Mucosa of rectum (tissue), 2 donors: Measurements from ENCODE around the gene CRTAC1.

ENCODE experiments used
- H3K27ac ChIP-seq, 2 donors: one replicate each; pipeline ENCODE4 v1.7.0; 2013; ENCODE audit warnings: inconsistent platforms in 2 of 2, low read depth in 2 of 2, low read length in 2 of 2
- H3K27me3 ChIP-seq, 2 donors: one replicate each; pipeline ENCODE4 v1.7.0; 2013; ENCODE audit warnings: low read length in 2 of 2; ENCODE audit not compliant: control insufficient read depth in 2 of 2, insufficient read depth in 2 of 2
- H3K36me3 ChIP-seq, 2 donors: one replicate each; pipeline ENCODE4 v1.7.0; 2013; ENCODE audit warnings: low read length in 2 of 2; ENCODE audit not compliant: control insufficient read depth in 2 of 2, insufficient read depth in 2 of 2
- H3K4me1 ChIP-seq, 2 donors: one replicate each; pipeline ENCODE4 v1.7.0; 2013; ENCODE audit warnings: low read length in 2 of 2, mild to moderate bottlenecking in 1 of 2; ENCODE audit not compliant: control insufficient read depth in 2 of 2, insufficient read depth in 2 of 2
- H3K4me3 ChIP-seq, 2 donors: one replicate each; pipeline ENCODE4 v1.7.0; 2013; ENCODE audit warnings: low read length in 2 of 2
- H3K9ac ChIP-seq, 2 donors: one replicate each; pipeline ENCODE4 v1.7.0; 2013; ENCODE audit warnings: low read length in 2 of 2, low read depth in 1 of 2, mild to moderate bottlenecking in 1 of 2
- H3K9me3 ChIP-seq, 2 donors: one replicate each; pipeline ENCODE4 v1.7.0; 2013; ENCODE audit warnings: low read length in 2 of 2; ENCODE audit not compliant: control insufficient read depth in 2 of 2
- donor health status: healthy.
- donor health status: Normal muscosa, but diverticular disease.

CRTAC1 gene

DNA sequence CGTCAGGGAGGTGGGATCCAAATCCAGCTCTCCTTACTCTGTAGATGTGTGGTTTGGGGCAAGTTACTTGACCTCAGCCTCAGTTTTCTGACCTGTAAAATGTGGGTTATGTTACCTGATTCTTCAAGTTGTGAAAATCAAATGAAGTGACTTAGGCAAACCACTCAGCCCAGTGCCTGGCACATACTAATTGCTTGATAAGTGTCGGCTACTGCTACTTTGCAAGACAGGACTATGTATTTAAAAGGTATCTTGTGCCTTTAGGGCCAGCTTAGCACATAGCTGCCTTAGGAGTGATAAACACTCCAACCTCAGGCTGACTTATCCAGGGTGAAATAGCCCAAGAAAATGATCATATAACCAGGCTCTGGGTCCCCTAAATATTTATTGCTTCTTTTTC is 137.9 kb downstream of the CRTAC1 start:
- no peaks in the 10 kb centered on the region for H3K9me3 ChIP-seq
- no peak overlapping the region for H3K27ac ChIP-seq
- H3K27me3 ChIP-seq, result peaks cover 0 to 2% of the 10 kb centered on the region in 2 donors
- H3K9ac ChIP-seq, result no peak overlapping the region
- no peaks in the 10 kb centered on the region for H3K36me3 ChIP-seq
- no peak overlapping the region for H3K4me3 ChIP-seq
- H3K4me1 ChIP-seq, result no peaks in the 10 kb centered on the region

GRCh38 chr10:97891497-97892167 is 138.8 kb downstream of the CRTAC1 start:
- Histone ChIP-seq H3K36me3 (no peaks in the 10 kb centered on the region), H3K9ac (no peak overlapping the region), H3K4me1 (no peaks in the 10 kb centered on the region), H3K9me3 (no peaks in the 10 kb centered on the region), H3K27ac (no peak overlapping the region), H3K27me3 (peaks cover 0 to 2% of the 10 kb centered on the region in 2 donors), H3K4me3 (no peak overlapping the region)

- Histone ChIP-seq H3K27ac (no peak overlapping the region), H3K27me3 (peaks cover 0 to 2% of the 10 kb centered on the region in 2 donors), H3K4me1 (no peaks in the 10 kb centered on the region), H3K36me3 (no peaks in the 10 kb centered on the region), H3K9me3 (no peaks in the 10 kb centered on the region), H3K4me3 (no peak overlapping the region), H3K9ac (no peak overlapping the region)
These were observed 140.8 kb downstream of the CRTAC1 start for GRCh38 chr10:97889461-97890265.

DNA sequence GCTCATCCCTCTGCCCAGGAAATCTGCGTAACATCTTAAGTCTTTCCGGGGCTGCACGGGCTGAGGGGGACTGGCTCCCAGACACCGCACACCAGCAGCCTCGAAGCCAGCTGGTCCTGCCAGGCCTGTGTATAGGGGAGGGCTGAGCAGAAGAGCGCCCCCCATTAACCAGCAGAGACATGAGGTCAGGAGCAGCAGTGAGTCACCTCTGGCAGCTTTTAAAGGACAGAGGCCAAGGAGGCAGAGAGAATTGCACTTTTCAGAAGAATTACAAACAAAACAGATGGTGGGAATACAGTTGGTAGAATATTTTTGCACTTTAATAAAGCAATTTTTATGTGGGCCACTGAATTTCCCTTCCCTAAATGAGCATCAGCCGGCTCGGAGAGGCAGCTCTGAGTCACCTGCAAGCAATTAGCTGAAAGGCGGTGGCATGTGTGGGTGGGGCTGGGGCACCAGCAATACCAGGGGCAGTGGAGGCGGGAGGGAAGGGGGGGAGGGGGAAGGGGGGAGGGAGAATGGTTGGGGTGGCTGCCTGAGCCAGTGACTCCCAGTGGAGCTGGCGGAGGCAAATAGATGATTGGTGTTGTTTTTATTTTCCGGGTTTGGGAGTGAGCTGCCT is 141.7 kb downstream of the CRTAC1 start:
- Histone ChIP-seq H3K9me3 (no peaks in the 10 kb centered on the region), H3K27ac (no peak overlapping the region), H3K27me3 (peaks cover 0 to 2% of the 10 kb centered on the region in 2 donors), H3K4me1 (no peaks in the 10 kb centered on the region), H3K9ac (no peak overlapping the region), H3K4me3 (no peak overlapping the region), H3K36me3 (no peaks in the 10 kb centered on the region)

DNA sequence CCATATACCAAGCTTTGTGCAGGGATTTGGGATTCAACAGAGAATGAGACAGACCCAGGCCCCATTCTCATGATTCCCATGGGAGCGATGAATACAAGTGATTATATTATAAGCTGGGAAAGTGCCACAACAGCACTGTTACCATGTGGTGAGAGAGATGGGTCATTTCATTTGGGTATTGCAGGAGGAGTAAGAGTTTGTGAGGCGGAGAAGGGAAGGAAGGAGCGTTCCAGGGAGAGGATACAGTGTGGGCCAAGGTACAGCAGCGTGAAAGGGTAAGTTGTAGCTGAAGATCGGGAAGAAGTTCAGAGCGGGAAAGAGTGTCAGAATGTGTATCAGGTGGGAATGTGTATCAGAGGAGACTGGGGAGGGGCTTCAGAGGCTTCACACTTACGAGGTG is 142.3 kb downstream of the CRTAC1 start:
- no peak overlapping the region for H3K4me3 ChIP-seq
- H3K4me1 ChIP-seq, result no peaks in the 10 kb centered on the region
- H3K9ac ChIP-seq, result no peak overlapping the region
- H3K36me3 ChIP-seq, result no peaks in the 10 kb centered on the region
- no peak overlapping the region for H3K27ac ChIP-seq
- H3K9me3 ChIP-seq, result no peaks in the 10 kb centered on the region
- peaks cover 0 to 2% of the 10 kb centered on the region in 2 donors for H3K27me3 ChIP-seq

- Histone ChIP-seq H3K9ac (no peak overlapping the region), H3K9me3 (no peaks in the 10 kb centered on the region), H3K36me3 (no peaks in the 10 kb centered on the region), H3K27me3 (peaks cover 0 to 2% of the 10 kb centered on the region in 2 donors), H3K4me3 (no peak overlapping the region), H3K27ac (no peak overlapping the region), H3K4me1 (no peaks in the 10 kb centered on the region)
These were observed 143.0 kb downstream of the CRTAC1 start for GRCh38 chr10:97887399-97887798.

- Histone ChIP-seq H3K4me1 (no peaks in the 10 kb centered on the region), H3K27me3 (peaks cover 0 to 2% of the 10 kb centered on the region in 2 donors), H3K9ac (no peak overlapping the region), H3K4me3 (no peak overlapping the region), H3K36me3 (no peaks in the 10 kb centered on the region), H3K9me3 (no peaks in the 10 kb centered on the region), H3K27ac (no peak overlapping the region)
These were observed 144.1 kb downstream of the CRTAC1 start for GRCh38 chr10:97886286-97886685.

GRCh38 chr10:97883092-97883485 is 147.3 kb downstream of the CRTAC1 start:
- Histone ChIP-seq H3K4me1 (no peaks in the 10 kb centered on the region), H3K27ac (no peak overlapping the region), H3K36me3 (no peaks in the 10 kb centered on the region), H3K27me3 (no peaks in the 10 kb centered on the region), H3K4me3 (no peak overlapping the region), H3K9me3 (no peaks in the 10 kb centered on the region), H3K9ac (no peak overlapping the region)

- Histone ChIP-seq H3K9ac (no peak overlapping the region), H3K27ac (no peak overlapping the region), H3K4me3 (no peak overlapping the region), H3K9me3 (no peaks in the 10 kb centered on the region), H3K4me1 (no peaks in the 10 kb centered on the region), H3K27me3 (no peaks in the 10 kb centered on the region), H3K36me3 (no peaks in the 10 kb centered on the region)
These were observed 148.0 kb downstream of the CRTAC1 start for GRCh38 chr10:97882142-97883091.
